ENCODE measurements around the gene NLGN1.

The NLGN1 gene

GRCh38 chr3:173703771-173704170 lies 306.2 kb downstream of the NLGN1 start:
- ChIA-PET CTCF (no interaction called here), POLR2A (no interaction called here)

GRCh38 chr3:173706630-173707029 lies 309.1 kb downstream of the NLGN1 start:
- Histone ChIP-seq H3K4me1 (ENCODE audit: control extremely low read depth in 1 of 4, control insufficient read depth in 4 of 4, insufficient read depth in 4 of 4, low read length in 3 of 4) (no peaks in the 10 kb centered on the region), H3K4me3 (ENCODE audit: control insufficient read depth in 1 of 7, extremely low read depth in 1 of 7, insufficient read depth in 4 of 7, low read depth in 2 of 7, low read length in 6 of 7) (no peak overlapping the region), H3K27ac (ENCODE audit: insufficient read depth in 1 of 2, low read depth in 1 of 2, low read length in 2 of 2, poor library complexity in 1 of 2, severe bottlenecking in 2 of 2) (no peak overlapping the region), H3K27me3 (replicated peaks in 2 of 5; ENCODE audit: control insufficient read depth in 4 of 5, insufficient read depth in 5 of 5, low read length in 4 of 5) (no peaks in the 10 kb centered on the region), H3K36me3 (ENCODE audit: control insufficient read depth in 4 of 4, insufficient read depth in 4 of 4, low read length in 3 of 4) (no peaks in the 10 kb centered on the region), H3K9me3 (ENCODE audit: control extremely low read depth in 1 of 5, control insufficient read depth in 4 of 5, insufficient read depth in 2 of 5, low read depth in 1 of 5, low read length in 4 of 5) (peaks cover 0 to 2% (median 0%) of the 10 kb centered on the region in 5 experiments)
- no peak for DNase-seq
- CTCF ChIA-PET = no interaction called here
- POLR2A ChIA-PET = no interaction called here
- 99% methylated on average over 7 of the region's 9 CpGs for WGBS (ENCODE audit: insufficient coverage)

More at GRCh38 chr3:173703771-173704170, 306.2 kb downstream of the NLGN1 start:
- Histone ChIP-seq H3K9me3 (ENCODE audit: control extremely low read depth in 1 of 5, control insufficient read depth in 4 of 5, insufficient read depth in 2 of 5, low read depth in 1 of 5, low read length in 4 of 5) (peaks cover 0 to 2% (median 2%) of the 10 kb centered on the region in 5 experiments), H3K36me3 (ENCODE audit: control insufficient read depth in 4 of 4, insufficient read depth in 4 of 4, low read length in 3 of 4) (no peaks in the 10 kb centered on the region), H3K27me3 (replicated peaks in 2 of 5; ENCODE audit: control insufficient read depth in 4 of 5, insufficient read depth in 5 of 5, low read length in 4 of 5) (no peaks in the 10 kb centered on the region), H3K4me3 (ENCODE audit: control insufficient read depth in 1 of 7, extremely low read depth in 1 of 7, insufficient read depth in 4 of 7, low read depth in 2 of 7, low read length in 6 of 7) (no peak overlapping the region), H3K27ac (ENCODE audit: insufficient read depth in 1 of 2, low read depth in 1 of 2, low read length in 2 of 2, poor library complexity in 1 of 2, severe bottlenecking in 2 of 2) (no peak overlapping the region), H3K4me1 (ENCODE audit: control extremely low read depth in 1 of 4, control insufficient read depth in 4 of 4, insufficient read depth in 4 of 4, low read length in 3 of 4) (no peaks in the 10 kb centered on the region)
- WGBS (ENCODE audit: insufficient coverage) = 100% methylated on average over 2 of the region's 3 CpGs
- DNase-seq = no peak

- no peak overlapping the region for H3K4me3 ChIP-seq (ENCODE audit: control insufficient read depth in 1 of 7, extremely low read depth in 1 of 7, insufficient read depth in 4 of 7, low read depth in 2 of 7, low read length in 6 of 7)
- H3K9me3 ChIP-seq (ENCODE audit: control extremely low read depth in 1 of 5, control insufficient read depth in 4 of 5, insufficient read depth in 2 of 5, low read depth in 1 of 5, low read length in 4 of 5) = peaks cover 0 to 2% (median 0%) of the 10 kb centered on the region in 5 experiments
- ChIA-PET CTCF (no interaction called here), POLR2A (interaction anchor here (0.6 kb wide), 1 partner anchor 341 kb away, joined by 4 read pairs; no protein-coding TSS in a partner anchor)
- H3K27ac ChIP-seq (ENCODE audit: insufficient read depth in 1 of 2, low read depth in 1 of 2, low read length in 2 of 2, poor library complexity in 1 of 2, severe bottlenecking in 2 of 2) = no peak overlapping the region
- no peaks in the 10 kb centered on the region for H3K27me3 ChIP-seq (replicated peaks in 2 of 5; ENCODE audit: control insufficient read depth in 4 of 5, insufficient read depth in 5 of 5, low read length in 4 of 5)
- DNase-seq = no peak
- H3K36me3 ChIP-seq (ENCODE audit: control insufficient read depth in 4 of 4, insufficient read depth in 4 of 4, low read length in 3 of 4) = no peaks in the 10 kb centered on the region
- WGBS (ENCODE audit: insufficient coverage) = 100% methylated on average over 2 of the region's 3 CpGs
- no peaks in the 10 kb centered on the region for H3K4me1 ChIP-seq (ENCODE audit: control extremely low read depth in 1 of 4, control insufficient read depth in 4 of 4, insufficient read depth in 4 of 4, low read length in 3 of 4)
Observed at GRCh38 chr3:173708191-173708590, 310.6 kb downstream of the NLGN1 start.

- CTCF ChIA-PET = no interaction called here
- DNase-seq = no peak
Observed at GRCh38 chr3:173709026-173709425, 311.5 kb downstream of the NLGN1 start.

GRCh38 chr3:173711619-173712018 lies 314.1 kb downstream of the NLGN1 start:
- CTCF ChIA-PET = no interaction called here

More at GRCh38 chr3:173709026-173709425, 311.5 kb downstream of the NLGN1 start:
- Histone ChIP-seq H3K36me3 (ENCODE audit: control insufficient read depth in 4 of 4, insufficient read depth in 4 of 4, low read length in 3 of 4) (no peaks in the 10 kb centered on the region), H3K9me3 (ENCODE audit: control extremely low read depth in 1 of 5, control insufficient read depth in 4 of 5, insufficient read depth in 2 of 5, low read depth in 1 of 5, low read length in 4 of 5) (peaks cover 0 to 2% (median 0%) of the 10 kb centered on the region in 5 experiments), H3K4me1 (ENCODE audit: control extremely low read depth in 1 of 4, control insufficient read depth in 4 of 4, insufficient read depth in 4 of 4, low read length in 3 of 4) (no peaks in the 10 kb centered on the region), H3K27ac (ENCODE audit: insufficient read depth in 1 of 2, low read depth in 1 of 2, low read length in 2 of 2, poor library complexity in 1 of 2, severe bottlenecking in 2 of 2) (no peak overlapping the region), H3K27me3 (replicated peaks in 2 of 5; ENCODE audit: control insufficient read depth in 4 of 5, insufficient read depth in 5 of 5, low read length in 4 of 5) (no peaks in the 10 kb centered on the region), H3K4me3 (ENCODE audit: control insufficient read depth in 1 of 7, extremely low read depth in 1 of 7, insufficient read depth in 4 of 7, low read depth in 2 of 7, low read length in 6 of 7) (no peak overlapping the region)
- 96% methylated on average over 3 of the region's 4 CpGs for WGBS (ENCODE audit: insufficient coverage)
- POLR2A ChIA-PET = no interaction called here

GRCh38 chr3:173719585-173719984 lies 322.0 kb downstream of the NLGN1 start:
- Histone ChIP-seq H3K4me1 (ENCODE audit: control extremely low read depth in 1 of 4, control insufficient read depth in 4 of 4, insufficient read depth in 4 of 4, low read length in 3 of 4) (no peaks in the 10 kb centered on the region), H3K9me3 (ENCODE audit: control extremely low read depth in 1 of 5, control insufficient read depth in 4 of 5, insufficient read depth in 2 of 5, low read depth in 1 of 5, low read length in 4 of 5) (no peaks in the 10 kb centered on the region), H3K4me3 (ENCODE audit: control insufficient read depth in 1 of 7, extremely low read depth in 1 of 7, insufficient read depth in 4 of 7, low read depth in 2 of 7, low read length in 6 of 7) (no peak overlapping the region), H3K27ac (ENCODE audit: insufficient read depth in 1 of 2, low read depth in 1 of 2, low read length in 2 of 2, poor library complexity in 1 of 2, severe bottlenecking in 2 of 2) (no peak overlapping the region), H3K36me3 (ENCODE audit: control insufficient read depth in 4 of 4, insufficient read depth in 4 of 4, low read length in 3 of 4) (no peaks in the 10 kb centered on the region), H3K27me3 (replicated peaks in 2 of 5; ENCODE audit: control insufficient read depth in 4 of 5, insufficient read depth in 5 of 5, low read length in 4 of 5) (no peaks in the 10 kb centered on the region)
- POLR2A ChIA-PET = no interaction called here
- WGBS (ENCODE audit: insufficient coverage) = 94% methylated on average over 2 of the region's 3 CpGs
- CTCF ChIA-PET = no interaction called here
- DNase-seq = no peak

More at GRCh38 chr3:173711619-173712018, 314.1 kb downstream of the NLGN1 start:
- Histone ChIP-seq H3K4me3 (ENCODE audit: control insufficient read depth in 1 of 7, extremely low read depth in 1 of 7, insufficient read depth in 4 of 7, low read depth in 2 of 7, low read length in 6 of 7) (no peak overlapping the region), H3K36me3 (ENCODE audit: control insufficient read depth in 4 of 4, insufficient read depth in 4 of 4, low read length in 3 of 4) (no peaks in the 10 kb centered on the region), H3K27me3 (replicated peaks in 2 of 5; ENCODE audit: control insufficient read depth in 4 of 5, insufficient read depth in 5 of 5, low read length in 4 of 5) (no peaks in the 10 kb centered on the region), H3K4me1 (ENCODE audit: control extremely low read depth in 1 of 4, control insufficient read depth in 4 of 4, insufficient read depth in 4 of 4, low read length in 3 of 4) (no peaks in the 10 kb centered on the region), H3K9me3 (ENCODE audit: control extremely low read depth in 1 of 5, control insufficient read depth in 4 of 5, insufficient read depth in 2 of 5, low read depth in 1 of 5, low read length in 4 of 5) (peaks cover 0 to 2% (median 0%) of the 10 kb centered on the region in 5 experiments), H3K27ac (ENCODE audit: insufficient read depth in 1 of 2, low read depth in 1 of 2, low read length in 2 of 2, poor library complexity in 1 of 2, severe bottlenecking in 2 of 2) (no peak overlapping the region)
- POLR2A ChIA-PET = no interaction called here
- 100% methylated on average over 4 of the region's 5 CpGs for WGBS (ENCODE audit: insufficient coverage)
- DNase-seq = no peak

GRCh38 chr3:173725507-173725906 lies 328.0 kb downstream of the NLGN1 start:
- H3K27me3 ChIP-seq (replicated peaks in 2 of 5; ENCODE audit: control insufficient read depth in 4 of 5, insufficient read depth in 5 of 5, low read length in 4 of 5) = no peaks in the 10 kb centered on the region
- H3K36me3 ChIP-seq (ENCODE audit: control insufficient read depth in 4 of 4, insufficient read depth in 4 of 4, low read length in 3 of 4) = no peaks in the 10 kb centered on the region
- POLR2A ChIA-PET = no interaction called here
- no peak overlapping the region for H3K27ac ChIP-seq (ENCODE audit: insufficient read depth in 1 of 2, low read depth in 1 of 2, low read length in 2 of 2, poor library complexity in 1 of 2, severe bottlenecking in 2 of 2)
- peak in 1 of 3 donors; percentile 26 for DNase-seq
- WGBS (ENCODE audit: insufficient coverage) = 100% methylated on average over 1 of the region's 3 CpGs
- no peak overlapping the region for H3K4me3 ChIP-seq (ENCODE audit: control insufficient read depth in 1 of 7, extremely low read depth in 1 of 7, insufficient read depth in 4 of 7, low read depth in 2 of 7, low read length in 6 of 7)
- H3K9me3 ChIP-seq (ENCODE audit: control extremely low read depth in 1 of 5, control insufficient read depth in 4 of 5, insufficient read depth in 2 of 5, low read depth in 1 of 5, low read length in 4 of 5) = peaks cover 0 to 1% (median 0%) of the 10 kb centered on the region in 5 experiments
- CTCF ChIA-PET = interaction anchor here (1.2 kb wide), 1 partner anchor 45 kb away, joined by 3 read pairs; no protein-coding TSS in a partner anchor
- no peaks in the 10 kb centered on the region for H3K4me1 ChIP-seq (ENCODE audit: control extremely low read depth in 1 of 4, control insufficient read depth in 4 of 4, insufficient read depth in 4 of 4, low read length in 3 of 4)

Data from common myeloid progenitor, CD34-positive (primary cell).